Measurements from ENCODE around the gene WNT10A.

DNA sequence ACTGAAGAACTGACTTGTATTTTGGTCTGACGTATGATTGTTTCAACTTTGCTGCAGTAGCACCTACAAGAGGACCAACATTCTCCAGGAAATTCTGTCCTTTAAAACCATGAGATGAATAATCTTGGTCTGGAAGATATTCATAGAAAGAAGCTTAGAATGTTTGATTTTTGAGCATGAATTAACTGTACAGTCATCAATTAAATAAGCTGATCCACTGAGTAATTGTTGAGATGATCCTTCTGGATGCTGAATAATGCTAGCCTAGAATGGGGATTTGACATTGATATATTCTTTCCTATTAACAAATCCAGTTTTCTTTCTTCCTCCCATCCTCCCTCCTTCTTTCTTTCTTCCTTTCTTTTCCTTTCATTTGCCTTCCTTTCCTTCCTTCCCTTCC, 39.9 kb downstream of the WNT10A start:
- TF ChIP-seq, protein P1, sequence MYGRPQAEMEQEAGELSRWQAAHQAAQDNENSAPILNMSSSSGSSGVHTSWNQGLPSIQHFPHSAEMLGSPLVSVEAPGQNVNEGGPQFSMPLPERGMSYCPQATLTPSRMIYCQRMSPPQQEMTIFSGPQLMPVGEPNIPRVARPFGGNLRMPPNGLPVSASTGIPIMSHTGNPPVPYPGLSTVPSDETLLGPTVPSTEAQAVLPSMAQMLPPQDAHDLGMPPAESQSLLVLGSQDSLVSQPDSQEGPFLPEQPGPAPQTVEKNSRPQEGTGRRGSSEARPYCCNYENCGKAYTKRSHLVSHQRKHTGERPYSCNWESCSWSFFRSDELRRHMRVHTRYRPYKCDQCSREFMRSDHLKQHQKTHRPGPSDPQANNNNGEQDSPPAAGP (tag by site-specific recombination; IDR thresholded peaks at IDR 0.05) = no peak
- TF ChIP-seq, protein P2, sequence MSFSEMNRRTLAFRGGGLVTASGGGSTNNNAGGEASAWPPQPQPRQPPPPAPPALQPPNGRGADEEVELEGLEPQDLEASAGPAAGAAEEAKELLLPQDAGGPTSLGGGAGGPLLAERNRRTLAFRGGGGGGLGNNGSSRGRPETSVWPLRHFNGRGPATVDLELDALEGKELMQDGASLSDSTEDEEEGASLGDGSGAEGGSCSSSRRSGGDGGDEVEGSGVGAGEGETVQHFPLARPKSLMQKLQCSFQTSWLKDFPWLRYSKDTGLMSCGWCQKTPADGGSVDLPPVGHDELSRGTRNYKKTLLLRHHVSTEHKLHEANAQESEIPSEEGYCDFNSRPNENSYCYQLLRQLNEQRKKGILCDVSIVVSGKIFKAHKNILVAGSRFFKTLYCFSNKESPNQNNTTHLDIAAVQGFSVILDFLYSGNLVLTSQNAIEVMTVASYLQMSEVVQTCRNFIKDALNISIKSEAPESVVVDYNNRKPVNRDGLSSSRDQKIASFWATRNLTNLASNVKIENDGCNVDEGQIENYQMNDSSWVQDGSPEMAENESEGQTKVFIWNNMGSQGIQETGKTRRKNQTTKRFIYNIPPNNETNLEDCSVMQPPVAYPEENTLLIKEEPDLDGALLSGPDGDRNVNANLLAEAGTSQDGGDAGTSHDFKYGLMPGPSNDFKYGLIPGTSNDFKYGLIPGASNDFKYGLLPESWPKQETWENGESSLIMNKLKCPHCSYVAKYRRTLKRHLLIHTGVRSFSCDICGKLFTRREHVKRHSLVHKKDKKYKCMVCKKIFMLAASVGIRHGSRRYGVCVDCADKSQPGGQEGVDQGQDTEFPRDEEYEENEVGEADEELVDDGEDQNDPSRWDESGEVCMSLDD (tag by site-specific recombination; IDR thresholded peaks at IDR 0.05) = no peak
- TF ChIP-seq, protein P3, sequence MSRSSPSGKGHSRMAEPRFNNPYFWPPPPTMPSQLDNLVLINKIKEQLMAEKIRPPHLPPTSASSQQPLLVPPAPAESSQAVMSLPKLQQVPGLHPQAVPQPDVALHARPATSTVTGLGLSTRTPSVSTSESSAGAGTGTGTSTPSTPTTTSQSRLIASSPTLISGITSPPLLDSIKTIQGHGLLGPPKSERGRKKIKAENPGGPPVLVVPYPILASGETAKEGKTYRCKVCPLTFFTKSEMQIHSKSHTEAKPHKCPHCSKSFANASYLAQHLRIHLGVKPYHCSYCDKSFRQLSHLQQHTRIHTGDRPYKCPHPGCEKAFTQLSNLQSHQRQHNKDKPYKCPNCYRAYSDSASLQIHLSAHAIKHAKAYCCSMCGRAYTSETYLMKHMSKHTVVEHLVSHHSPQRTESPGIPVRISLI (tag by site-specific recombination; IDR thresholded peaks at IDR 0.05) = no peak
- TF ChIP-seq, protein P4, sequence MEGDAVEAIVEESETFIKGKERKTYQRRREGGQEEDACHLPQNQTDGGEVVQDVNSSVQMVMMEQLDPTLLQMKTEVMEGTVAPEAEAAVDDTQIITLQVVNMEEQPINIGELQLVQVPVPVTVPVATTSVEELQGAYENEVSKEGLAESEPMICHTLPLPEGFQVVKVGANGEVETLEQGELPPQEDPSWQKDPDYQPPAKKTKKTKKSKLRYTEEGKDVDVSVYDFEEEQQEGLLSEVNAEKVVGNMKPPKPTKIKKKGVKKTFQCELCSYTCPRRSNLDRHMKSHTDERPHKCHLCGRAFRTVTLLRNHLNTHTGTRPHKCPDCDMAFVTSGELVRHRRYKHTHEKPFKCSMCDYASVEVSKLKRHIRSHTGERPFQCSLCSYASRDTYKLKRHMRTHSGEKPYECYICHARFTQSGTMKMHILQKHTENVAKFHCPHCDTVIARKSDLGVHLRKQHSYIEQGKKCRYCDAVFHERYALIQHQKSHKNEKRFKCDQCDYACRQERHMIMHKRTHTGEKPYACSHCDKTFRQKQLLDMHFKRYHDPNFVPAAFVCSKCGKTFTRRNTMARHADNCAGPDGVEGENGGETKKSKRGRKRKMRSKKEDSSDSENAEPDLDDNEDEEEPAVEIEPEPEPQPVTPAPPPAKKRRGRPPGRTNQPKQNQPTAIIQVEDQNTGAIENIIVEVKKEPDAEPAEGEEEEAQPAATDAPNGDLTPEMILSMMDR (tag by site-specific recombination; IDR thresholded peaks at IDR 0.05) = no peak
- TF ChIP-seq ZNF169 (tag by site-specific recombination; IDR thresholded peaks at IDR 0.05) (no peak), ZNF530 (tag by site-specific recombination; IDR thresholded peaks at IDR 0.05; ENCODE audit: low read depth) (no peak), ZNF274 (IDR thresholded peaks at IDR 0.05; ENCODE audit: low read length) (no peak), ZNF274 (tag by site-specific recombination; IDR thresholded peaks at IDR 0.05; ENCODE audit: borderline replicate concordance) (no peak), TCF7L2 (IDR thresholded peaks at IDR 0.05; ENCODE audit: borderline replicate concordance, low read depth, low read length) (no peak), ZNF548 (tag by site-specific recombination; IDR thresholded peaks at IDR 0.05) (no peak), ZNF292 (tag by site-specific recombination; IDR thresholded peaks at IDR 0.05; ENCODE audit: borderline replicate concordance, low read depth) (no peak), MEIS1 (CRISPR knock-in tag; IDR thresholded peaks at IDR 0.05; ENCODE audit: borderline replicate concordance) (no peak)
